Tibial artery (tissue), 4 donors: ENCODE results near the gene THYN1.

Source experiments
- DNase-seq, 2 donors: peaks; one replicate each; pipeline ENCODE4 v3.0.0-alpha.2; 2019
- H3K27ac ChIP-seq, 2 donors: fragments of 200-600 bp; sonication (generic) in 1 of 2; 1 replicate in 1 of 2; 2 replicates in 1 of 2; pipeline ENCODE4 v1.5.1; 2018 to 2019; ENCODE audit warnings: mild to moderate bottlenecking in 1 of 2
- H3K27me3 ChIP-seq, 2 donors: fragments of 200-600 bp; sonication (generic) in 1 of 2; one replicate each; pipeline versions ENCODE4 v1.5.1 to v1.6.0; 2016 to 2019
- H3K36me3 ChIP-seq, 3 donors: fragments of 200-600 bp; sonication (generic) in 2 of 3; one replicate each; pipeline ENCODE4 v1.5.1; 2016 to 2019; ENCODE audit warnings: mild to moderate bottlenecking in 2 of 3
- H3K4me1 ChIP-seq, 4 donors: fragments of 200-600 bp; sonication (generic) in 2 of 4; 1 replicate in 3 of 4; 2 replicates in 1 of 4; pipeline ENCODE4 v1.5.1; 2016 to 2019
- H3K4me3 ChIP-seq, 2 donors: fragments of 200-600 bp; sonication (generic) in 1 of 2; 1 replicate in 1 of 2; 2 replicates in 1 of 2; pipeline ENCODE4 v1.5.1; 2018 to 2019; ENCODE audit warnings: mild to moderate bottlenecking in 2 of 2
- H3K9me3 ChIP-seq, 3 donors: fragments of 200-600 bp; sonication (generic) in 1 of 3; one replicate each; pipeline ENCODE4 v1.5.1; 2016 to 2019
- intact Hi-C: fragments of 100-400 bp; cut with DNase I; formaldehyde crosslinking; loops from one replicate; pipeline ENCODE4 v1.15.0; 2023; ENCODE audit warnings: low total_unique reads
- TF ChIP-seq, protein P1 (sequence below), 2 experiments: fragments of 200-600 bp in 1 of 2; fragments of 450-650 bp in 1 of 2; IDR thresholded peaks; one replicate each; pipeline ENCODE4 v1.5.1; 2017 to 2019; ENCODE audit warnings: antibody characterized with exemption in 2 of 2, mild to moderate bottlenecking in 1 of 2, moderate library complexity in 1 of 2

Gene THYN1

DNA sequence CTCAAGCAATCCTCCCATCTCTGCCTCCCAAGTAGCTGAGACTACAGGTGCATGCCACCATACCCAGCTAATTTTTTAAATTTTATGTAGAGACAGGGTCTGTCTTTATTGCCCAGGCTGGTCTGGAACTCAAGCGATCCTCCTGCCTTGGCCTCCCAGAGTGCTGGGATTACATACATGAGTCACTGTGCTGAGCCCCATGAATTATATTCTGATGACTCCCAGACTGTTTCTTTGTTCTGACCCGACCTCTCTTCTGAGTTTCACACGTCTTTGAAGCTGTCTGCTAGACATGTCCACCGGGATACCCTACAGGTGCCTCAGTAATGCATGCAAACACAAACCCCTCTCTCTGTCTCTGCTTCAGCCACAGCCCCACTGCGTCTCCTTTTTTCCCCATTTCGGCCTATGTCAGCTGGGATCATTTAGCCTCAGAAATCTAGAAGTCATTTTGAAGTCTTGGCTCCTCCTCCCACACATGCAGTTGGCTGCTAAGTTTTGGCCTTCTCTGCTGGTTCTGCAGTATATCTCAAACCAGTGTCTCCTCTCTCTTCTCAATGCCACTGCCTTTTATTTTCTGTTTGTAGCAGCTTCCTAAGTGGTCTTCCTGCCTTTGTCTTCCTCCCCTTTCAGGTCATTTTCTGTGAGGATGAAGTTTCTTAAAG is 23.9 kb downstream of the THYN1 start:
- no peak overlapping the region for H3K27ac ChIP-seq
- DNase-seq: no peak
- intact Hi-C loops: no loop called here
- TF ChIP-seq, protein P1, sequence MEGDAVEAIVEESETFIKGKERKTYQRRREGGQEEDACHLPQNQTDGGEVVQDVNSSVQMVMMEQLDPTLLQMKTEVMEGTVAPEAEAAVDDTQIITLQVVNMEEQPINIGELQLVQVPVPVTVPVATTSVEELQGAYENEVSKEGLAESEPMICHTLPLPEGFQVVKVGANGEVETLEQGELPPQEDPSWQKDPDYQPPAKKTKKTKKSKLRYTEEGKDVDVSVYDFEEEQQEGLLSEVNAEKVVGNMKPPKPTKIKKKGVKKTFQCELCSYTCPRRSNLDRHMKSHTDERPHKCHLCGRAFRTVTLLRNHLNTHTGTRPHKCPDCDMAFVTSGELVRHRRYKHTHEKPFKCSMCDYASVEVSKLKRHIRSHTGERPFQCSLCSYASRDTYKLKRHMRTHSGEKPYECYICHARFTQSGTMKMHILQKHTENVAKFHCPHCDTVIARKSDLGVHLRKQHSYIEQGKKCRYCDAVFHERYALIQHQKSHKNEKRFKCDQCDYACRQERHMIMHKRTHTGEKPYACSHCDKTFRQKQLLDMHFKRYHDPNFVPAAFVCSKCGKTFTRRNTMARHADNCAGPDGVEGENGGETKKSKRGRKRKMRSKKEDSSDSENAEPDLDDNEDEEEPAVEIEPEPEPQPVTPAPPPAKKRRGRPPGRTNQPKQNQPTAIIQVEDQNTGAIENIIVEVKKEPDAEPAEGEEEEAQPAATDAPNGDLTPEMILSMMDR (IDR thresholded peaks at IDR 0.05): no peak
- peaks cover 0 to 37% (median 23%) of the 10 kb centered on the region in 4 donors for H3K4me1 ChIP-seq
- no peaks in the 10 kb centered on the region for H3K36me3 ChIP-seq
- H3K27me3 ChIP-seq: no peaks in the 10 kb centered on the region
- no peak overlapping the region for H3K4me3 ChIP-seq
- no peaks in the 10 kb centered on the region for H3K9me3 ChIP-seq

DNA sequence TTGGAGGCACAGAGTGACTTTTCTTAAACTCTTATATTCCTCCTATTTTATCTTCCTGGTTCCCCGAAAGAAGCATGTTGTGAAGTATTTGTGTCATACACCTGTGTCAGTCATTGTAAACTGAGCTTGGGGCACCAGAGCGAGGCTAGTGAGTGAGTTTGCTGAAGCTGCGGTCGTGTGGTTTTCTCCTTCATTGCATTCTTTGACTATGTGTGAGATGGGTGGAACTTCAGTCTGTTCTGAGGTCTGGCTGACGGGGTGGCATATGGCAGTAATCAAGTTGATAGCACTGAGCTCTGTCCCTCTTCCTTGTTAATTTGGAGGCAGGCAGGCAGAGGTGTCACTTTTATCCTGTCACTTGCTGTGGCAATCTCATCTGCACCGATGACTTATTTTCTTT is 24.5 kb downstream of the THYN1 start:
- Histone ChIP-seq H3K4me1 (peaks cover 0 to 37% (median 23%) of the 10 kb centered on the region in 4 donors), H3K4me3 (no peak overlapping the region)
- intact Hi-C loops: no loop called here

DNA sequence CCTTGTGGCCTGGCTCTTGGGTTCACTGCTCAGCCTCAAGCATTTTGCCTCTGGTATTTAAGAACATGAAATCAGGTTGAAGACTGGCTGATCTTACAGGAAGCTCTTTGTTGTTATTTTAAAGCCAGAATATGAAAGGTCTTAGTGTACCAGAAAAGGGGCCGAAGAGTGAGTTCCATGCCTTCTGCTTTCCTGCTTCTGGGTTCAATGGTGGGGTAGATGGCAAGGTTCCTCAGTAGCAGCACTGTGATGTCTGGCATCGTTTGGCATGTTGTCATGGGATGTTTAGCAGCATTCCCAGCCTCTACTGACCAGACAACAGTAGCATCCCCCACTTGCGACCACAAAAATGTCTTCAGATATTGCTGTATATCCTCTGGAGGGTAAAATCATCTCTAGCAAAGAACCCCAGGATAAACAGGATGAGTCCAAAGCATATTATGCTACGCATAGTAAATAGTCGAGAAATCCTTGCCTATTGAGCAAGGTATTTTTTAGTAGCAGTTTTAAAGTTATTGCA is 26.3 kb downstream of the THYN1 start:
- H3K36me3 ChIP-seq: no peaks in the 10 kb centered on the region
- no peaks in the 10 kb centered on the region for H3K9me3 ChIP-seq
- peaks cover 0 to 48% (median 29%) of the 10 kb centered on the region in 4 donors for H3K4me1 ChIP-seq
- TF ChIP-seq, protein P1 (IDR thresholded peaks at IDR 0.05): no peak
- intact Hi-C loops: no loop called here
- no peak overlapping the region for H3K27ac ChIP-seq
- H3K4me3 ChIP-seq: peak overlapping the region in 1 of 2 donors; percentile 74
- DNase-seq: no peak
- H3K27me3 ChIP-seq: no peaks in the 10 kb centered on the region

More for the DNA sequence above, 24.5 kb downstream of the THYN1 start:
- Histone ChIP-seq H3K36me3 (no peaks in the 10 kb centered on the region), H3K27me3 (no peaks in the 10 kb centered on the region), H3K9me3 (no peaks in the 10 kb centered on the region), H3K27ac (no peak overlapping the region)
- TF ChIP-seq, protein P1 (IDR thresholded peaks at IDR 0.05): no peak
- no peak for DNase-seq

DNA sequence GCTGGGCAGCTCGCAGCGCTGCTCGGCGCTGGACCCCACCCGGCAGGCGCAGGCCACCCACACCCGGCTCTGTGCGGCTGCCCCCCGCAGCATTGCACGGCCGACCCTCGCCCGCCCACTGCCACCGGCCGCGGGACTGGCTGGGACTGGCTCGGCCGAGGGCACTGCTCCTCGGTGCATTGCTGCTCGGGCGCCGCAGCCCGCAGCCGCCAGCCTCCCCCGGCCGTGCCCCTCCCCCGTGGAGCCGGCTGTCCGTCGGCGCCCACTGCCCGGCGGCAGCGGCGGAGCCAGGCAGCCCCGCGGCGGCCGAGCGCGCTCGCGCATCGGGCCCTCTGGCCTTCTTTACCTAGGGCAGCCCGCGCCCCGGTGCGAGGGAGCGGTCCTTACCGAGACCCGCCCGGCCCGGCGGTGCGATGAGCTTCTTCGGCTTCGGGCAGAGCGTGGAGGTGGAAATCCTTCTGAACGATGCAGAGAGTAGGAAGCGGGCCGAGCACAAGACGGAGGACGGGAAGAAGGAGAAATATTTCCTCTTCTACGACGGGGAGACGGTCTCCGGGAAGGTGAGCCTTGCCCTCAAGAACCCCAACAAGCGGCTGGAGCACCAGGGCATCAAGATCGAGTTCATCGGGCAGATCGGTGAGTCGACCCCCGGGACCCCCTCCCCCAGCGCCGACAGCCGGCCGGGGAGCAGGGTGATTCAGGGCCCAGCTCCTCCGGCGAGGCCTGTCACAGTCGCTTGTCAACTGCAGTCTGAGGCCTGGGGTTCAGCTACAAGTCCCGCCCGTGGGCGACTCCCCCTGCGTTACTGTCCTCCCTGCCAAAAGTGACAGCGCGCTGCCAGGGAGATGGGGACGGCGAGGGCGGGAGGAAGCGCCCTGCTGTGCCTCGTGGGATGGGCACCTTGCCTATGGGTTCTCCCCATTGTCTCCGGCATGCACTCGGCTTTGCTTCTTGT is 28.2 kb downstream of the THYN1 start:
- no peaks in the 10 kb centered on the region for H3K9me3 ChIP-seq
- TF ChIP-seq, protein P1 (IDR thresholded peaks at IDR 0.05): no peak
- no peaks in the 10 kb centered on the region for H3K36me3 ChIP-seq
- H3K27me3 ChIP-seq: no peaks in the 10 kb centered on the region
- DNase-seq: peak; percentile 61 to 83
- H3K4me1 ChIP-seq: peaks cover 0 to 44% (median 29%) of the 10 kb centered on the region in 4 donors
- intact Hi-C loops: loop anchor here (2.0 kb wide), 1 partner anchor 28 kb away; the partner anchor contains the start of genes ACAD8 and THYN1
- H3K27ac ChIP-seq: peak overlapping the region; percentile 85 to 87
- H3K4me3 ChIP-seq: peak overlapping the region; percentile 74 to 86

DNA sequence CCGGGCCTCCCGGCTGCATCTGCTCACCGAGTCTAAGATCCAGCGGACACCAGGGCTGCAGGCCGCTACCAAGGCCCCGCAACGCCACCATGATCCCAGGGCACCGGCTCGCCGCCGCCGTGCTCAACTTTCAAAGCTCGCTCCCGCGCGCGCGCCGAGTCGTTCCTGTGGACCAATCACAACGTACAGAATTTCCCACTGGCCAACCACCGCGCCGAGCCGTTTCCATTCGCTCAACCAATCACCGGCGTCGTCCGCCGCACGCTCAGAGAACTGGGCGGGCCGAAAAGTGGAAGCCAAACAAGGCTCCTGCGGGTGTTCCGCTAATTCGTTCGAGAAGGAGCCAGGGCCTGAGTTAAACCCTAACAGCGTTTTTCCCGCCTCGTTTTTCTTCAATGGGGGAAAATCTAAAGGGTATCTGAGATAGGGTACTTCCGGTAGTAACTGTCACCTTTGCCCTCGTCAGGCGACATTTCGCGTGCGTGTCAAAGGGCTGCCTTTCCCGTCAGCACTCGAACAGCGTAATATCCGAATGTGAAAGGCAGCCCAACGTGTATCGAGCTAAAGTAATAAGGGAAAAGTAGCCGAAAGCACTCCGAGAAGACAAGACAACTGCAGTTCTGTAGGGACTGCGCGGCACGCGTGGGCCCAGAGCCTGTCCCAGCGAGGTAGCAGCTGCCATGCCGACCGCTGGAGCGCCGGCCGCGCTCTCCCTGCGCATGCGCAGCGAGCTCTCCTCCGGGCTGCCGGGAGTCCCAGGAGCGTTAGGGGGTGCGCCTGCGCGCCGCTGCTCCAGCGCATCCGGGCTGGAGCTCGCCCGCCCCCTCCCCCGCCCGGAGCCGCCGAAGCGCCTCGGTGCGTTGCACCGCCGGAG is 29.1 kb downstream of the THYN1 start, which contains the start of the genes NCAPD3 and VPS26B:
Gene NCAPD3 (minus strand): TSS at position 132 of the 874 bp plus-strand sequence. CDS start 41 bp downstream, at position 91.
Gene VPS26B (plus strand): TSS at position 836 of the 874 bp plus-strand sequence. CDS start 452 bp downstream, outside the sequence.
- Histone ChIP-seq H3K27ac (peak within 1 kb of the TSS; percentile 85 to 87), H3K4me1 (peaks cover 0 to 40% (median 28%) of the 10 kb centered on the region in 4 donors), H3K36me3 (peaks cover 0 to 9% (median 3%) of the 10 kb centered on the region in 3 donors), H3K9me3 (no peaks in the 10 kb centered on the region), H3K4me3 (peak within 1 kb of the TSS; percentile 74 to 86), H3K27me3 (no peaks in the 10 kb centered on the region)
- DNase-seq: peak; percentile 96 to 97
- intact Hi-C loops: loop anchor here (2.0 kb wide), 1 partner anchor 29 kb away; the partner anchor contains the start of genes ACAD8 and THYN1
- TF ChIP-seq, protein P1 (IDR thresholded peaks at IDR 0.05): peak in 1 of 2 experiments; percentile 30
